Caki2 (cell line): ENCODE data around the gene CLTRN. TPM values are rescaled to one million over a fixed set of nuclear protein-coding genes. Genes with fewer than 3 reads are reported as not detected.

Source experiments
- DNase-seq: peaks from one replicate; pipeline ENCODE4 v3.0.0-alpha.2; 2015; ENCODE audit warnings: low read depth
- in situ Hi-C: cut with HindIII; loops from 2 replicates; pipeline ENCODE4 v1.10.0; 2016; ENCODE audit warnings: low sequenced_read_pairs, low pct_unique_long_range_greater_than_20kb, mixed read lengths
- total RNA-seq: library from RNA; depleted of rRNA; stranded (reverse); fragments of >200 nt; shearing (Covaris generic); gene quantifications from 2 replicates; pipeline ENCODE4 v1.2.3, GENCODE V29; 2014; ENCODE audit warnings: low replicate concordance; rRNA removed

CLTRN gene
- total RNA-seq, 1 experiment from 2014 or later, result 6.5 TPM

DNA sequence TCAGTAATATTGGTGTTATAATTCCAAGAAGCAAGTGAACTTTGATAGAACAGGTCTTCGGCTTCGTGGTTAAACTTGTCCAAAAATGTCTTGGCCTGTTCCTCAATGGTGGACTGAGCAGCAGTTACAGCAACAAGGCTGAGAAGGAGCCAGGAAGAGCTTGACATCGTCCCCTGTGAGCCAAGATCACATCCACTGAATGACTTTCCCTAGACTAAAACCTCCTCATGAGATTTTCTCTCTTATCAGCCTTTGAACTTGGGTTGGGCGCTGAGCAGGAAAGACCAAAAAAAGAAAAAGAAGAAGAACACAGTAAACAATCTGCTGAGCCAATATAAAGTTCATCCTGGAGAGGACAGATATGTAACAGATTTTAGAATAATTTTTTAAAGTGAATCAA is 63.9 kb downstream of the CLTRN start, which contains the start of gene ACE2:
TSS of gene ACE2 (minus strand) at position 216 of the 400 bp plus-strand sequence. CDS start at position 167, 49 bp downstream.
- DNase-seq, result no peak
- in situ Hi-C loops, result no loop called here

DNA sequence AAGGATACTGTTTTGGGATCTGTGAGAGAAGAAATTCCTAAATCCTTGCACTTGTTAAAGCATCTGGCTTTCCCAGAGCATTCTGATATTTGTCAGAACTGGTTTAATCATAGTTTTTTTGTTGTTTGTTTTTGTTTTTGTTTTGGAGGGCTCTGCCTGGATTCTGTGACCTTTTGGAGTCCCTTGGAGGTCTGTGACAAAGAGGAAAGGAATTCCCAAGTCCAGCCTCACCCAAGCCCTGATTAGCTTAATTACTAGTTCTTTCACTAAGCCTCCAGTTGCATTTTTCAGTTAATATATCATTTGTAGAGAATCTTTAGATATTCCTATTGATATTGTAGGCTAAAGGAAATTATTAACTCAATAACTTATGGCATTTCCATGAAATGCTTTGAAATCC is 64.6 kb downstream of the CLTRN start:
- in situ Hi-C loops, result no loop called here
- DNase-seq, result no peak

DNA sequence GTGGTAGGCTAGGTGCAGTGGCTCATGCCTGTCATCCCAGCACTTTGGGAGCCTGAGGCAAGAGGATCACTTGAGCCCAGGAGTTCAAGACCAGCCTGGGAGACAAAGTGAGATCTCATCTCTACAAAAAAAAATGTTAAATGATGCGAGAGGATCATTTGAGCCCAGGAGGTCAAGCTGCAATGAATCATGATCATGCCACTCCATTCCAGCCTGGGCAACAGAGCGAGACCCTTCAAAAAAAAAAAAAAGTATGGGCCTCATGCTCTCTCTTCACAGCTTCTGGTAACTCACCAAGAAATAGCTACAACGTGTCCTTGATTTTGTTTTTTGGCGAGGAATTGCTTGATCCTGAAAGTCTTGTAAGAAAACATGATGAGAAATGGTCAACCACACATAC is 65.1 kb downstream of the CLTRN start:
- in situ Hi-C loops, result no loop called here
- peak; percentile 7 for DNase-seq

DNA sequence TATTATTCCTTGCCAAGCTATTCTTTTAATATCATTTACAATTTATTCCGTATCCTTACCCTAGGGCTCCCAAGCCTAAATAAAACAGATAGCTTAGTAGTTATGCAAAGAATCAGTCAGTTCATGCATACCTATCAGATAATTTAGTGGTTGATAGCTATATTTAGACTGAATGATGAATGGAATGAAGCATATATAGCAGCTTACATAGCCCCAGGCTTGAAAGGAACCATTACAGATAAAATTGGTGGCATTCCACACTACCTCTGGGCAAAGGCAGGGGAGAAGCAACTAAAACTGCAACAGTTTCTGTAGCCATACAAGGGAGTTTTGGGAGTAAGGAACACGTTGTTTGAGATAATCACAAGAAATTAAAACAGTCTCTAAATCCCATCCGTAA is 66.6 kb downstream of the CLTRN start:
- no peak for DNase-seq
- in situ Hi-C loops, result no loop called here

DNA sequence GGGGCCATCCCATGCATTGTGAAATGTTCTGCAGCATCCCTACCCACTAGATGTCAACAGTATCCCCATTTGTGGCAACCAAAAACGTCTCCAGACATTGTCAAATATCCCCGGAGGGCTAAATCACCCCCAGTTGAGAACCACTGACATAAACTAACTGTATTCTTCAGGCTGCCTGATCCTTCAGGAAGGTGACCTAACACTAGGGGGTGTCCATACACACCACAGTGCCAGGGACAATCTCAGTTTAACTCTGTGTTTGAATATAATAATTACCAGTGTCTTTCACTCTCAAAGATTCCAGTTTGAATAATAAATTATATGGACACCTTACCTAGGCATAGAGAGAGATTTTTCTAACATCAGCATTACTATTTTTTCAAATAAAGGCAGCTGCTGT is 70.2 kb downstream of the CLTRN start:
- no peak for DNase-seq
- in situ Hi-C loops, result no loop called here

DNA sequence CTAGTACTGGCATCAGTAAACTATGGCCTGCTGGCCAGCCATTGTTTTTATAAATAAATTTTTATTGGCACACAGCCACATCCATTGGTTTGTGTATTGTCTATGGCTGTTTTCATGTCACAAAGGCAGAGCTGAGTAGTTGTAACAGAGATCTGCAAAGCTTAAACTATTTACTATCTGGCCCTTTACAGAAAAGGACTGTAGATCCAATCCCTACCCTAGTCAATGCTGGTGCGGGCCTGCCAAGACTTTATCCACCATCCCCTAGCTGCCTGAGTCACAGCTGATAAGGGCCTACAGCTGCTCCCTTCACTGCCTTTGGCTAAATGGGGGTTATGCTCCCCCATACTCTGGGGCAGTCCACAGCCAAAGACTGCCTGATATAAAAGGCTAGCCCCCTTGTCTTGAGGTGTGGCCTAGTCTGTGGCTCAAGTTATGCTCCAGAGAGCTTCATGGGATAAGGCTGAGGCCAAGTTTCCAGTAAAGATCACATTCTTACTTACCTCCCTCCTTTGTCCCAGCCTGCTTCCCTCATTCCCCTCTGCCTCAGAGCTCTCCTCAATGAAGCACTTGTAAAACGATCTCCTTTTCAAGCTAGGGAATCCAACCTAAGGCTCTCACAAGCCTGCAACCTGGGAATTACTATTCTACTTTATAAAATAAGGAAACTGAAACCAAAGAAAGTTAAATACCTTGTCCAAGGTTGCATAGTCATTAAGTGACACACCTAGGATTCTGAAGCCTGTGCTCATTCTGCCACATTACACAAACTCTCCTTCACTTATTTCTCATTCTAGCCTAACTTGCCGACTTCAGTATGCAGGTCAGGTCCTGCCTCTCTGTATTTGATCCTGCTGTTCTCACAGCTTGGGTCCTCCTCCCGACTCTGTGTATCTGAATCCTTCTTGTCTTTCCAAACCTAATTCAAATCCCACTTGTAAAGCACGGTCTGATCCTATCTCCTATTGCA is 84.5 kb downstream of the CLTRN start:
- no peak for DNase-seq
- in situ Hi-C loops, result no loop called here

Other genes with a start within 250 kb of the CLTRN start
- gene PIR, start 171.5 kb downstream of the CLTRN start, total RNA-seq, result 80.0 and 95.2 TPM in 2 replicates
- gene BMX, start 164.0 kb downstream of the CLTRN start, total RNA-seq, result 0.71 TPM in 1 of 2 replicates, not detected in the other
- gene ACE2, start 63.8 kb downstream of the CLTRN start, total RNA-seq, result 0.06 TPM in 1 of 2 replicates, not detected in the other
- gene CA5B, start 73.5 kb upstream of the CLTRN start, total RNA-seq, result 4.2 and 12.0 TPM in 2 replicates
- 0.72 TPM in 1 of 2 replicates, not detected in the other for gene ZRSR2, start 125.7 kb upstream of the CLTRN start, total RNA-seq
- 61.4 and 104 TPM in 2 replicates for gene AP1S2, start 190.0 kb upstream of the CLTRN start, total RNA-seq